Measurements from ENCODE around the gene LARGE1. TPM values are rescaled to one million over a fixed set of nuclear protein-coding genes. Genes with fewer than 3 reads are reported as not detected.

Gene LARGE1
- total RNA-seq, 2 donors from 2014 or later, result 29.5 to 42.1 TPM

GRCh38 chr22:33851240-33851639 is 69.0 kb downstream of the LARGE1 start:
- H3K36me3 ChIP-seq, result no peaks in the 10 kb centered on the region
- H3K27me3 ChIP-seq (replicated peaks; ENCODE audit: insufficient read depth), result no peaks in the 10 kb centered on the region
- peaks cover 0 to 21% of the 10 kb centered on the region in 2 donors for H3K4me1 ChIP-seq (ENCODE audit: control insufficient read depth in 1 of 2, low read depth in 2 of 2)
- no peak for TF ChIP-seq CTCF (IDR thresholded peaks at IDR 0.05)
- H3K27ac ChIP-seq, result no peak overlapping the region
- no peaks in the 10 kb centered on the region for H3K9me3 ChIP-seq
- no peak for ATAC-seq (ENCODE audit: insufficient number of reproducible peaks, low FRiP score, low read depth)
- no peak for DNase-seq (ENCODE audit: low spot score)
- H3K4me3 ChIP-seq, result no peak overlapping the region

GRCh38 chr22:33850724-33851123 is 69.6 kb downstream of the LARGE1 start:
- Histone ChIP-seq H3K36me3 (no peaks in the 10 kb centered on the region), H3K4me1 (ENCODE audit: control insufficient read depth in 1 of 2, low read depth in 2 of 2) (peaks cover 0 to 21% of the 10 kb centered on the region in 2 donors), H3K27me3 (replicated peaks; ENCODE audit: insufficient read depth) (no peaks in the 10 kb centered on the region), H3K9me3 (no peaks in the 10 kb centered on the region), H3K27ac (no peak overlapping the region), H3K4me3 (no peak overlapping the region)
- no peak for TF ChIP-seq CTCF (IDR thresholded peaks at IDR 0.05)
- no peak for ATAC-seq (ENCODE audit: insufficient number of reproducible peaks, low FRiP score, low read depth)
- DNase-seq (ENCODE audit: low spot score), result no peak

GRCh38 chr22:33850193-33850592 is 70.1 kb downstream of the LARGE1 start:
- TF ChIP-seq CTCF (IDR thresholded peaks at IDR 0.05), result no peak
- Histone ChIP-seq H3K36me3 (no peaks in the 10 kb centered on the region), H3K4me1 (ENCODE audit: control insufficient read depth in 1 of 2, low read depth in 2 of 2) (peaks cover 0 to 21% of the 10 kb centered on the region in 2 donors), H3K27me3 (replicated peaks; ENCODE audit: insufficient read depth) (no peaks in the 10 kb centered on the region), H3K9me3 (no peaks in the 10 kb centered on the region), H3K27ac (no peak overlapping the region), H3K4me3 (no peak overlapping the region)
- no peak for DNase-seq (ENCODE audit: low spot score)
- no peak for ATAC-seq (ENCODE audit: insufficient number of reproducible peaks, low FRiP score, low read depth)

GRCh38 chr22:33848251-33848650 is 72.0 kb downstream of the LARGE1 start:
- Histone ChIP-seq H3K4me1 (ENCODE audit: control insufficient read depth in 1 of 2, low read depth in 2 of 2) (peaks cover 0 to 11% of the 10 kb centered on the region in 2 donors), H3K27me3 (replicated peaks; ENCODE audit: insufficient read depth) (no peaks in the 10 kb centered on the region), H3K4me3 (no peak overlapping the region)

GRCh38 chr22:33844273-33844672 is 76.0 kb downstream of the LARGE1 start:
- Histone ChIP-seq H3K27ac (no peak overlapping the region), H3K9me3 (no peaks in the 10 kb centered on the region), H3K4me3 (no peak overlapping the region), H3K4me1 (ENCODE audit: control insufficient read depth in 1 of 2, low read depth in 2 of 2) (peaks cover 9 to 29% of the 10 kb centered on the region in 2 donors), H3K27me3 (replicated peaks; ENCODE audit: insufficient read depth) (no peaks in the 10 kb centered on the region), H3K36me3 (no peaks in the 10 kb centered on the region)
- ATAC-seq (ENCODE audit: insufficient number of reproducible peaks, low FRiP score, low read depth) (no peak), DNase-seq (ENCODE audit: low spot score) (no peak)
- TF ChIP-seq CTCF (IDR thresholded peaks at IDR 0.05), result no peak

More at GRCh38 chr22:33848251-33848650, 72.0 kb downstream of the LARGE1 start:
- Histone ChIP-seq H3K9me3 (no peaks in the 10 kb centered on the region), H3K27ac (no peak overlapping the region), H3K36me3 (no peaks in the 10 kb centered on the region)
- DNase-seq (ENCODE audit: low spot score), result no peak
- no peak for ATAC-seq (ENCODE audit: insufficient number of reproducible peaks, low FRiP score, low read depth)
- TF ChIP-seq CTCF (IDR thresholded peaks at IDR 0.05), result no peak
